OCI-LY7 (cell line): ENCODE results near the gene TEKT2. TPM values are rescaled to one million over a fixed set of nuclear protein-coding genes. Genes with fewer than 3 reads are reported as not detected.

Experiments used
- BruUV-seq: library from RNA; stranded (reverse); fragments of 400-500 nt; replicated peaks from 2 replicates; lab custom pipeline; 2021; lab: Mats Ljungman, UMichigan
- CTCF ChIA-PET: fragments of 300-600 bp; sonication (Branson Sonifier 250); formaldehyde crosslinking; loops from one replicate; lab custom pipeline; 2022; ENCODE audit warnings: antibody characterized with exemption; ENCODE audit not compliant: unreplicated experiment; lab: Charles Lee
- POLR2A ChIA-PET: fragments of 300-600 bp; sonication (Branson Sonifier 250); formaldehyde crosslinking; loops from one replicate; lab custom pipeline; 2022; ENCODE audit warnings: antibody characterized with exemption; lab: Charles Lee
- DNase-seq: peaks from one replicate; pipeline ENCODE4 v3.0.0-alpha.2; 2015; ENCODE audit warnings: low spot score
- H2AFZ ChIP-seq: fragments of 200-600 bp; sonication (generic), shearing (Covaris generic); 2 replicates; pipeline ENCODE4 v1.6.1; 2014; ENCODE audit warnings: mild to moderate bottlenecking, antibody characterized with exemption, low read length, moderate library complexity
- H3K27ac ChIP-seq: fragments of 200-600 bp; sonication (generic); 2 replicates; pipeline ENCODE4 v1.5.1; 2014; ENCODE audit warnings: mixed run types, low read depth, mild to moderate bottlenecking, moderate library complexity, low read length, inconsistent platforms; ENCODE audit not compliant: poor library complexity, severe bottlenecking
- H3K36me3 ChIP-seq: fragments of 200-600 bp; sonication (generic); 2 replicates; pipeline ENCODE4 v1.6.1; 2014; ENCODE audit warnings: mild to moderate bottlenecking, antibody characterized with exemption, low read length, moderate library complexity, mixed read lengths; ENCODE audit not compliant: insufficient read depth
- H3K4me1 ChIP-seq: fragments of 200-600 bp; sonication (generic); 2 replicates; pipeline ENCODE4 v1.5.1; 2014; ENCODE audit warnings: mild to moderate bottlenecking, low read length; ENCODE audit not compliant: insufficient read depth, poor library complexity, severe bottlenecking
- H3K4me2 ChIP-seq: fragments of 200-600 bp; sonication (generic); 2 replicates; pipeline ENCODE4 v1.6.1; 2014; ENCODE audit warnings: mild to moderate bottlenecking, low read length
- H3K4me3 ChIP-seq: fragments of 200-600 bp; sonication (generic); 2 replicates; pipeline ENCODE4 v1.5.1; 2014; ENCODE audit warnings: mild to moderate bottlenecking, low read depth, low read length; ENCODE audit not compliant: poor library complexity, severe bottlenecking
- H3K79me2 ChIP-seq: fragments of 200-600 bp; sonication (generic); 2 replicates; pipeline ENCODE4 v1.6.1; 2016; ENCODE audit warnings: low read depth, mild to moderate bottlenecking, low read length, moderate library complexity, mixed read lengths; ENCODE audit not compliant: insufficient read depth
- H3K9me2 ChIP-seq: fragments of 200-600 bp; sonication (generic); 2 replicates; pipeline ENCODE4 v1.6.1; 2016; ENCODE audit warnings: mild to moderate bottlenecking, low read length, mixed read lengths; ENCODE audit not compliant: insufficient read depth
- H3K9me3 ChIP-seq: fragments of 200-600 bp; sonication (generic); 2 replicates; pipeline ENCODE4 v1.6.1; 2014; ENCODE audit warnings: mild to moderate bottlenecking, mixed run types, low read length, mixed read lengths
- H4K20me1 ChIP-seq: fragments of 200-600 bp; sonication (generic); 2 replicates; pipeline ENCODE4 v1.6.1; 2014; ENCODE audit warnings: mild to moderate bottlenecking, antibody characterized with exemption, low read length, moderate library complexity, mixed read lengths; ENCODE audit not compliant: insufficient read depth
- EZH2phosphoT487 ChIP-seq: fragments of 200-600 bp; sonication (generic); IDR thresholded peaks from 2 replicates; pipeline ENCODE4 v1.6.1; 2018; ENCODE audit warnings: low read depth, borderline replicate concordance, mild to moderate bottlenecking, mixed run types, antibody characterized with exemption, low read length, moderate library complexity, mixed read lengths
- intact Hi-C: fragments of 100-400 bp; cut with micrococcal nuclease; formaldehyde crosslinking; loops from one replicate; pipeline ENCODE4 v1.10.0; 2022; ENCODE audit not compliant: unreplicated experiment
- total RNA-seq, 2 experiments: library from RNA; depleted of rRNA in 1 of 2; stranded (reverse); fragments of >200 nt in 1 of 2; shearing (Covaris generic) in 1 of 2; gene quantifications; 2 replicates each; pipeline ENCODE4 v1.2.3, GENCODE V29; 2014 to 2022
- TF ChIP-seq, protein P1 (sequence below): fragments of 200-600 bp; sonication (generic); conservative IDR thresholded peaks from 2 replicates; pipeline ENCODE4 v1.5.1; 2014; ENCODE audit warnings: mild to moderate bottlenecking, antibody characterized with exemption, low read length, moderate library complexity, mixed read lengths

Gene TEKT2
- total RNA-seq, 2 experiments from 2014 or later, result not detected

DNA sequence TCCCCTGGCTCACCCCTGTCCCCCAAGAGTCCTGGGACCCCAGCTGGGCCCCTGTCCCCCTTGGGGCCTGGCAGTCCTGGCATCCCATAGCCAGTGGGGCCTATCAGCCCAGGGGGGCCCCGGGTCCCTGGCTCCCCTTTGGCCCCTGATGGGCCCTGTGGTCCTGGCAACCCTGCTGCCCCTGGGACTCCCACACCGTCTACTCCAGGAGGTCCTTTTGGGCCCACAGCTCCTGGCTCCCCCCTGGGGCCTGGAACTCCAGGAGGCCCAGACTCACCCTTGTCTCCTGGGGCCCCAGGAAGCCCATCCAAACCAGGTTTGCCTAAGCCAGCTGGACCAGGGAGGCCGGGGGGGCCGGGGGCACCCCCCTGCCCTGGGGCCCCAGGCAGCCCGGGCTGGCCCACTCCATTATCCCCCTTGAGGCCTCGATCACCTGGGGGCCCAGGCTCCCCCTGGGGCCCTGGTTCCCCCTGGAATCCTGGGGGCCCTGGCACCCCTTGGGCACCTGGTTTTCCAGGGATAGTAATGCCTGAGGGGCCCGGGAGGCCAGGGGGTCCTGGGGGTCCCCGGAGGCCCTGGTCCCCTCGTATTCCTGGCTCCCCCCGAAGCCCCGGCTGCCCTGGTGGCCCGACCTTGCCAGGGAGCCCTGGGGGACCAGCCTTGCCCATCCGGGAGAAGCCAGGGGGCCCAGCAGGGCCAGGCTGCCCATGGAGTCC lies 14.9 kb downstream of the TEKT2 start:
- no peak overlapping the region for H3K4me2 ChIP-seq
- H3K4me3 ChIP-seq, result no peak overlapping the region

DNA sequence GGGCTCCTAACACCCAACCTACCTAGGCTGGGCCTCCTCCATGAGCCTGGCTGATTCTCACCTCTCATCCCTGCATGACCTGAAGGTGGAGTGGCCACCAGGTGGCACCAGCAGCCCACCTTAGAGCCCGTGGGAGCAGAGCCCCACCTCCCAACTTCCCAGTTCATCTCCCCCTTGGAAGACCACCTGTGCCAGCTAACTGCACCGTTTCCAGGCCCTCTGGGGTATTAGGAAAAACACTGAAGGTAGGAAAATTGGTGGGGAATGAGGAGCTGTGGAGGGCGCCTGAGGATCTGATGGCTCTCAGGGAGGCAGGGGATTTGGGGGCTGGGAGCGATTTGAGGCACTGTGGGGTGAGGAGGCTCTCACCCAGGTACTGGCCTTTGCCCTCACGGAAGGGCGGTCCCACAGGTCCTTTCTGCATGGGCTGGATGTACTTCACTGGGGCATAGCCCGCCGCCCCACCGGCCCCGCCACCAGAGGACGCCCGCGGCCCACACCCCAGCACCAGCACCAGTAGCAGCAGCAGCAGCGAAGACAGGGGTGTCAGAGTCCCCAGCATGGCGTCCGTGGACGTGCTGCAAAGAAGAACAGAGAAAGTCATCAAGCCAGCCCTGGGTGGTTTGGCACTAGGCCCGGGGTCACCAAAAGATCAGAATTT lies 15.9 kb downstream of the TEKT2 start:
- ChIA-PET POLR2A (no interaction called here), CTCF (interaction anchor here (0.5 kb wide), 1 partner anchor 48 kb away, joined by 4 read pairs; no protein-coding TSS in a partner anchor)
- Histone ChIP-seq H3K79me2 (no peaks in the 10 kb centered on the region), H3K4me1 (no peaks in the 10 kb centered on the region), H3K36me3 (peaks cover 15% of the 10 kb centered on the region), H3K9me2 (no peaks in the 10 kb centered on the region), H2AFZ (no peak overlapping the region), H3K27ac (no peak overlapping the region), H3K4me2 (peak overlapping the region; percentile 10; the same call in 1 of the 2 replicates), H3K4me3 (no peak overlapping the region), H4K20me1 (no peaks in the 10 kb centered on the region), H3K9me3 (no peaks in the 10 kb centered on the region)
- TF ChIP-seq, protein P1, sequence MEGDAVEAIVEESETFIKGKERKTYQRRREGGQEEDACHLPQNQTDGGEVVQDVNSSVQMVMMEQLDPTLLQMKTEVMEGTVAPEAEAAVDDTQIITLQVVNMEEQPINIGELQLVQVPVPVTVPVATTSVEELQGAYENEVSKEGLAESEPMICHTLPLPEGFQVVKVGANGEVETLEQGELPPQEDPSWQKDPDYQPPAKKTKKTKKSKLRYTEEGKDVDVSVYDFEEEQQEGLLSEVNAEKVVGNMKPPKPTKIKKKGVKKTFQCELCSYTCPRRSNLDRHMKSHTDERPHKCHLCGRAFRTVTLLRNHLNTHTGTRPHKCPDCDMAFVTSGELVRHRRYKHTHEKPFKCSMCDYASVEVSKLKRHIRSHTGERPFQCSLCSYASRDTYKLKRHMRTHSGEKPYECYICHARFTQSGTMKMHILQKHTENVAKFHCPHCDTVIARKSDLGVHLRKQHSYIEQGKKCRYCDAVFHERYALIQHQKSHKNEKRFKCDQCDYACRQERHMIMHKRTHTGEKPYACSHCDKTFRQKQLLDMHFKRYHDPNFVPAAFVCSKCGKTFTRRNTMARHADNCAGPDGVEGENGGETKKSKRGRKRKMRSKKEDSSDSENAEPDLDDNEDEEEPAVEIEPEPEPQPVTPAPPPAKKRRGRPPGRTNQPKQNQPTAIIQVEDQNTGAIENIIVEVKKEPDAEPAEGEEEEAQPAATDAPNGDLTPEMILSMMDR, result peak; percentile 96
- TF ChIP-seq EZH2phosphoT487, result no peak
- no TSS peak for BruUV-seq
- peak; percentile 77 for DNase-seq
- intact Hi-C loops, result loop anchor here (1.0 to 5.0 kb wide), 5 partner anchors 34 to 322 kb away; partner anchors contain the start of gene TRAPPC3

More for the DNA sequence above, 14.9 kb downstream of the TEKT2 start:
- intact Hi-C loops, result loop anchor here (1.0 to 5.0 kb wide), 3 partner anchors 35 to 323 kb away; no protein-coding TSS in a partner anchor
- H3K9me2 ChIP-seq, result no peaks in the 10 kb centered on the region
- H2AFZ ChIP-seq, result no peak overlapping the region
- H3K36me3 ChIP-seq, result peaks cover 25% of the 10 kb centered on the region
- TF ChIP-seq, protein P1, result no peak
- TF ChIP-seq EZH2phosphoT487, result no peak
- no peaks in the 10 kb centered on the region for H3K79me2 ChIP-seq
- ChIA-PET CTCF (no interaction called here), POLR2A (no interaction called here)
- H3K9me3 ChIP-seq, result no peaks in the 10 kb centered on the region
- no peak overlapping the region for H3K27ac ChIP-seq
- H4K20me1 ChIP-seq, result no peaks in the 10 kb centered on the region
- DNase-seq, result no peak
- no peaks in the 10 kb centered on the region for H3K4me1 ChIP-seq
- no TSS peak for BruUV-seq
